GM12878 (cell line): Measurements from ENCODE around the gene CCDC9B. TPM values are rescaled to one million over a fixed set of nuclear protein-coding genes. Genes with fewer than 3 reads are reported as not detected.
A peak's percentile ranks its signal among the peaks of the same experiment; 100 is the strongest.

Source experiments
- ATAC-seq: fragments of 200-7000 bp; cut with Tn5 transposase; 3 replicates; pipeline ENCODE4 v1.9.1; 2020; ENCODE audit warnings: mild to moderate bottlenecking, moderate library complexity
- BruUV-seq: library from RNA; stranded (reverse); fragments of 400-500 nt; replicated peaks from 2 replicates; lab custom pipeline; 2021; lab: Mats Ljungman, UMichigan
- CTCF ChIA-PET: fragments of 300-600 bp; sonication (Branson Sonifier 250); formaldehyde crosslinking; extraction: SDS; loops from one replicate; lab custom pipeline; 2021; ENCODE audit warnings: inconsistent platforms; lab: Yijun Ruan, JAX
- POLR2A ChIA-PET: fragments of 350-600 bp; formaldehyde crosslinking; extraction: SDS; loops from one replicate; lab custom pipeline; 2021; ENCODE audit warnings: inconsistent platforms; lab: Charles Lee
- RAD21 ChIA-PET: fragments of 300-600 bp; sonication (Branson Sonifier 250); formaldehyde crosslinking; loops from one replicate; lab custom pipeline; 2023; ENCODE audit warnings: antibody characterized with exemption; ENCODE audit not compliant: unreplicated experiment; lab: Charles Lee
- SMC1A ChIA-PET: fragments of 300-600 bp; sonication (Branson Sonifier 250); formaldehyde crosslinking; loops from one replicate; lab custom pipeline; 2023; ENCODE audit not compliant: unreplicated experiment, uncharacterized antibody; lab: Charles Lee
- DNase-seq: peaks from one replicate; pipeline ENCODE4 v3.0.0-alpha.2; 2011; ENCODE audit warnings: low read depth, low spot score
- FAIRE-seq: peaks from 3 replicates; lab custom pipeline; 2011; peaks lifted over from hg19 to GRCh38; lab: Jason Lieb, UNC
- H2AFZ ChIP-seq: 2 replicates; pipeline ENCODE4 v1.6.0; 2011; ENCODE audit warnings: low read depth, low read length, control low read depth; ENCODE audit not compliant: control insufficient read depth
- H3K27ac ChIP-seq: 2 replicates; pipeline ENCODE4 v1.5.1; 2011; ENCODE audit warnings: control low read depth; ENCODE audit not compliant: control insufficient read depth, insufficient read depth
- H3K27me3 ChIP-seq, 2 experiments: replicated peaks in 1 of 2; 2 replicates each; pipeline versions ENCODE4 v1.6.0 to v1.6.1; 2011; ENCODE audit warnings: low read length in 1 of 2; ENCODE audit not compliant: control insufficient read depth in 2 of 2, insufficient read depth in 2 of 2
- H3K36me3 ChIP-seq, 2 experiments: 2 replicates each; pipeline ENCODE4 v1.5.1; 2011; ENCODE audit warnings: low read length in 1 of 2; ENCODE audit not compliant: control insufficient read depth in 2 of 2, insufficient read depth in 2 of 2
- H3K4me1 ChIP-seq: 2 replicates; pipeline ENCODE4 v1.6.1; 2011; ENCODE audit warnings: mild to moderate bottlenecking, low read length, moderate library complexity, mixed read lengths; ENCODE audit not compliant: control insufficient read depth, insufficient read depth
- H3K4me2 ChIP-seq: 2 replicates; pipeline ENCODE4 v1.6.0; 2011; ENCODE audit warnings: control low read depth; ENCODE audit not compliant: control insufficient read depth, insufficient read depth
- H3K4me3 ChIP-seq: fragments of 200-600 bp; sonication (generic); 2 replicates; pipeline ENCODE4 v1.5.1; 2016
- H3K79me2 ChIP-seq: 2 replicates; pipeline ENCODE4 v1.6.0; 2011; ENCODE audit warnings: low read length; ENCODE audit not compliant: control insufficient read depth, insufficient read depth
- H3K9ac ChIP-seq: 2 replicates; pipeline ENCODE4 v1.8.0; 2011; ENCODE audit warnings: low read length, control low read depth, mixed read lengths; ENCODE audit not compliant: control insufficient read depth, insufficient read depth
- H3K9me3 ChIP-seq: replicated peaks from 3 replicates; pipeline ENCODE4 v1.5.1; 2011; ENCODE audit warnings: mild to moderate bottlenecking, low read length; ENCODE audit not compliant: control insufficient read depth, insufficient read depth
- H4K20me1 ChIP-seq: 2 replicates; pipeline ENCODE4 v1.6.0; 2011; ENCODE audit not compliant: control insufficient read depth, insufficient read depth
- BRCA1 ChIP-seq: IDR thresholded peaks from 2 replicates; pipeline ENCODE4 v1.6.1; 2011; ENCODE audit warnings: low read depth, low read length, improper control_type of control experiment
- CHD2 ChIP-seq: IDR thresholded peaks from 2 replicates; pipeline ENCODE4 v1.6.1; 2011; ENCODE audit warnings: low read depth, low read length, improper control_type of control experiment, borderline replicate concordance
- MXI1 ChIP-seq: fragments of 150-350 bp; IDR thresholded peaks from 2 replicates; pipeline ENCODE4 v1.6.1; 2011; ENCODE audit warnings: low read depth, mild to moderate bottlenecking, inconsistent platforms, low read length, improper control_type of control experiment
- MYB ChIP-seq: fragments of 150-350 bp; IDR thresholded peaks from 2 replicates; pipeline ENCODE4 v1.6.1; 2014; ENCODE audit warnings: mild to moderate bottlenecking, low read depth, low read length, borderline replicate concordance
- POU2F2 ChIP-seq: IDR thresholded peaks from 3 replicates; pipeline ENCODE4 v1.6.1; 2011; ENCODE audit warnings: low read depth, mild to moderate bottlenecking, low read length, borderline replicate concordance
- RB1 ChIP-seq: fragments of 450-650 bp; formaldehyde crosslinking; IDR thresholded peaks from 2 replicates; pipeline ENCODE4 v1.6.1; 2017; ENCODE audit warnings: mild to moderate bottlenecking, borderline replicate concordance
- SREBF1 ChIP-seq: IDR thresholded peaks from 2 replicates; pipeline ENCODE4 v1.6.1; 2012; ENCODE audit warnings: mild to moderate bottlenecking, low read length
- WGBS: methylation state at CpG from one replicate; pipeline ENCODE4 v1.1.6; 2016; ENCODE audit warnings: low lambda C conversion rate; ENCODE audit not compliant: insufficient replicate concordance, insufficient coverage; ENCODE audit errors: missing lambda C conversion rate; 5-methylcytosine and 5-hydroxymethylcytosine counted together
- in situ Hi-C: fragments of 300-500 bp; cut with MboI; formaldehyde crosslinking; loops from 9 replicates; pipeline ENCODE4 v1.14.3; 2018; ENCODE audit warnings: mixed read lengths
- intact Hi-C: fragments of 100-400 bp; cut with micrococcal nuclease; formaldehyde crosslinking; loops from one replicate; pipeline ENCODE4 v1.14.2; 2022; ENCODE audit not compliant: unreplicated experiment
- polyA plus RNA-seq, 11 experiments: library from polyadenylated mRNA; depleted of rRNA in 4 of 11; unstranded in 6 of 11; stranded (reverse) in 5 of 11; fragments of >200 nt; fragmentation: Nextera tagmentation in 4 of 11; fragmentation: Illumina TruSeq in 1 of 11; extraction: Ambion mirVana in 4 of 11; extraction: Trizol in 1 of 11; gene quantifications; 1 replicate in 1 of 11; 2 replicates in 10 of 11; pipeline versions ENCODE4 v1.2.1 to v1.2.3, GENCODE V29; 2011 to 2016; ENCODE audit warnings: inconsistent platforms in 2 of 11, missing spikeins in 2 of 11, low read depth in 1 of 11
- total RNA-seq, 4 experiments: library from RNA; depleted of rRNA in 3 of 4; stranded (reverse); fragments of >200 nt in 3 of 4; fragmentation: Illumina TruSeq in 1 of 4; extraction: Trizol in 1 of 4; gene quantifications; 2 replicates each; pipeline versions ENCODE4 v1.2.1 to v1.2.3, GENCODE V29; 2013 to 2021
- TF ChIP-seq, protein P1 (sequence below): fragments of 450-650 bp; IDR thresholded peaks from 2 replicates; pipeline ENCODE4 v1.6.1; 2017; ENCODE audit warnings: mild to moderate bottlenecking
- TF ChIP-seq, protein P2 (sequence below): fragments of 450-650 bp; IDR thresholded peaks from 2 replicates; pipeline ENCODE4 v1.6.1; 2018; ENCODE audit warnings: borderline replicate concordance, mild to moderate bottlenecking; ENCODE audit not compliant: partially characterized antibody
- TF ChIP-seq, protein P3 (sequence below): fragments of 450-650 bp; IDR thresholded peaks from 2 replicates; pipeline ENCODE4 v1.6.1; 2016; ENCODE audit warnings: mild to moderate bottlenecking, moderate library complexity, borderline replicate concordance

CCDC9B gene
- total and polyA plus RNA-seq, 10 of the 15 experiments (the other 5 are each of a cell fraction or from before 2014, with no cell fraction given): 0.01 to 0.08 (median 0.03) TPM; not detected in 6

DNA sequence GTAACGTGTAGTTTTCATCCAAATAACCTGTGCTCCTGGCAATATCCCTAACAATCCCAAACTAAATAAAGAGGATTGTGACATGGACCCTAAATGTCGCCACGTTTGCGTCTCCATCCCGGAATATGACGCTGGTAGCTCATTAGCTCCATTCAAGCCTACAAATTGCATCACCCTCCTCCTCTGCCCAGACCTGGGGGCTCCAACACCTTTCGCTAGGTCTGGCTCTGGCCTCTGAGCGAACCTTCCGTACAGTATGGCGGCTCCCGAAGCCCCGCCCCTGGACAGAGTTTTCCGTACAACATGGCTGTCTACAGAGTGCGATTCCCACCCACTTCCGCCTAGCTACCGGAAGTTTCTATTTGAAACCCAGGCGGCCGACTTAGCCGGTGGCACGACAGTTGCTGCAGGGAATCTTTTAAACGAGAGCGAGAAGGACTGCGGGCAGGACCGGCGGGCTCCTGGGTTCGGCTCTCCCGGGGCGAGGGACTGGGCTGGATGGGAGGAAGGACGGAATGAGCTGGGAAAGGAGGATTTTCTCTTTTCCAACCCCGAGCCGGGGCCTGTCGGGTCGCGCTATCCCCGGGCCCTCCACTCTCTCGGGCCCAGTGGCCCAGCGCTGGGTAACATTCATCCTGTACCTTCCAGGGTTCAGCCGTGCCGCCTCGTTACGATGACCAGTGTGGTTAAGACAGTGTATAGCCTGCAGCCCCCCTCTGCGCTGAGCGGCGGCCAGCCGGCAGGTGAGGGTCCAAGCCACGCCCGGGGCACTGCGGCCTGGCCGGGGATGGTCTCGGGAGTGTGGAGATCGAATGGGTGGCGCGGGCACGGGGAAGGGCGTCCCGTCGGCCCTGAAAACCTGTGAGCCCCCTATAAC is 42.1 kb upstream of the CCDC9B start, which contains the start of gene KNSTRN (continued):
- no peak for TF ChIP-seq BRCA1
- no peak; the same call in 1 of the 2 replicates for TF ChIP-seq SREBF1

DNA sequence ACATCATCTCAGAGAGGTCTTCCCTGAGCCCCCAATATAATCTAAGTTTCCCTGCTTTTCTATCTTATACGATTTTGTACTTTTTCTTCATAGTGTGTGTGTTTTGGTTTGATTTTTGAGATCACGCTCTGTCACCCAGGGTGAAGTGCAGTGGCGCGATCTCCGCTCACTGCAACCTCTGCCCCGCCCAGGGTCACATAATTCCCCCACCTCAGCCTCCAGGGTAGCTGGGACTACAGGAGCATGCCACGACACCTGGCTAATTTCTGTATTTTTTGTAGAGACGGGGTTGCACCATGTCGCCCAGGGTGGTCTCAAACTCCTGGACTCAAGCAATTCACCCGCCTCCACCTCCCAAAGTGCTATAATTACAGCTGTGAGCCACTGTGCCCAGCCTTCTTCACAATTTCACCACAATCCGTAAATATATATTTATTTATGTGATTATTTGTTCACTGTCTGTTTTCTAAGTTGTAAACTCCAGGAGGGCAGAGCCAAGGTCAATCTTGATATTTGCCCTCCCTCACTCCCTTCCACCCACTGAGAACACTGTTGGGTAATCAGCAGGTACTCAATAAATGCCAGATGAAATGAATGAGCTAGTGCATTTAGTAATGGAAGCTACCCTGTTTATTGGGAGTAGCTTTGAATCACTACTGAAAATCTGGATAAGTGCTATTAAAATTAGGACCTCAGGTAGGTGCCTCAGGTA is 41.2 kb upstream of the CCDC9B start:
- H3K79me2 ChIP-seq: peaks cover 24% of the 10 kb centered on the region
- FAIRE-seq: no peak
- SMC1A ChIA-PET: interaction anchor here (1.0 to 4.0 kb wide), 6 partner anchors 10 to 40 kb away, joined by 3 to 22 read pairs (median 6); partner anchors contain the start of gene IVD
- no peaks in the 10 kb centered on the region for H4K20me1 ChIP-seq
- no peak overlapping the region for H3K4me2 ChIP-seq
- H3K27me3 ChIP-seq: no peaks in the 10 kb centered on the region
- no peak overlapping the region for H3K4me3 ChIP-seq
- H3K9me3 ChIP-seq: no peaks in the 10 kb centered on the region
- H2AFZ ChIP-seq: peak overlapping the region; percentile 96
- no peak overlapping the region for H3K27ac ChIP-seq
- ATAC-seq: no peak
- no peak overlapping the region for H3K9ac ChIP-seq
- no TSS peak for BruUV-seq
- no peak for DNase-seq
- H3K36me3 ChIP-seq: peaks cover 3 to 7% of the 10 kb centered on the region in 2 experiments
- intact Hi-C loops: no loop called here
- in situ Hi-C loops: no loop called here
- peaks cover 3% of the 10 kb centered on the region; the same call in 1 of the 2 replicates for H3K4me1 ChIP-seq
- POLR2A ChIA-PET: interaction anchor here (1.0 to 2.1 kb wide), 3 partner anchors 11 to 25 kb away, joined by 3 to 8 read pairs (median 5); no protein-coding TSS in a partner anchor
- RAD21 ChIA-PET: interaction anchor here (0.7 to 1.2 kb wide), 3 partner anchors 22 to 58 kb away, joined by 3 to 7 read pairs (median 3); no protein-coding TSS in a partner anchor
- CTCF ChIA-PET: interaction anchor here (1.0 to 2.3 kb wide), 7 partner anchors 14 to 59 kb away, joined by 3 to 8 read pairs (median 3); no protein-coding TSS in a partner anchor
- 59% methylated on average over 11 of the region's 11 CpGs for whole genome bisulfite sequencing
- TF ChIP-seq, protein P1, sequence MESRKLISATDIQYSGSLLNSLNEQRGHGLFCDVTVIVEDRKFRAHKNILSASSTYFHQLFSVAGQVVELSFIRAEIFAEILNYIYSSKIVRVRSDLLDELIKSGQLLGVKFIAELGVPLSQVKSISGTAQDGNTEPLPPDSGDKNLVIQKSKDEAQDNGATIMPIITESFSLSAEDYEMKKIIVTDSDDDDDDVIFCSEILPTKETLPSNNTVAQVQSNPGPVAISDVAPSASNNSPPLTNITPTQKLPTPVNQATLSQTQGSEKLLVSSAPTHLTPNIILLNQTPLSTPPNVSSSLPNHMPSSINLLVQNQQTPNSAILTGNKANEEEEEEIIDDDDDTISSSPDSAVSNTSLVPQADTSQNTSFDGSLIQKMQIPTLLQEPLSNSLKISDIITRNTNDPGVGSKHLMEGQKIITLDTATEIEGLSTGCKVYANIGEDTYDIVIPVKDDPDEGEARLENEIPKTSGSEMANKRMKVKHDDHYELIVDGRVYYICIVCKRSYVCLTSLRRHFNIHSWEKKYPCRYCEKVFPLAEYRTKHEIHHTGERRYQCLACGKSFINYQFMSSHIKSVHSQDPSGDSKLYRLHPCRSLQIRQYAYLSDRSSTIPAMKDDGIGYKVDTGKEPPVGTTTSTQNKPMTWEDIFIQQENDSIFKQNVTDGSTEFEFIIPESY: no peak
- TF ChIP-seq BRCA1 (no peak), RB1 (no peak), MYB (no peak), MXI1 (no peak), POU2F2 (no peak), CHD2 (no peak)
- TF ChIP-seq, protein P2, sequence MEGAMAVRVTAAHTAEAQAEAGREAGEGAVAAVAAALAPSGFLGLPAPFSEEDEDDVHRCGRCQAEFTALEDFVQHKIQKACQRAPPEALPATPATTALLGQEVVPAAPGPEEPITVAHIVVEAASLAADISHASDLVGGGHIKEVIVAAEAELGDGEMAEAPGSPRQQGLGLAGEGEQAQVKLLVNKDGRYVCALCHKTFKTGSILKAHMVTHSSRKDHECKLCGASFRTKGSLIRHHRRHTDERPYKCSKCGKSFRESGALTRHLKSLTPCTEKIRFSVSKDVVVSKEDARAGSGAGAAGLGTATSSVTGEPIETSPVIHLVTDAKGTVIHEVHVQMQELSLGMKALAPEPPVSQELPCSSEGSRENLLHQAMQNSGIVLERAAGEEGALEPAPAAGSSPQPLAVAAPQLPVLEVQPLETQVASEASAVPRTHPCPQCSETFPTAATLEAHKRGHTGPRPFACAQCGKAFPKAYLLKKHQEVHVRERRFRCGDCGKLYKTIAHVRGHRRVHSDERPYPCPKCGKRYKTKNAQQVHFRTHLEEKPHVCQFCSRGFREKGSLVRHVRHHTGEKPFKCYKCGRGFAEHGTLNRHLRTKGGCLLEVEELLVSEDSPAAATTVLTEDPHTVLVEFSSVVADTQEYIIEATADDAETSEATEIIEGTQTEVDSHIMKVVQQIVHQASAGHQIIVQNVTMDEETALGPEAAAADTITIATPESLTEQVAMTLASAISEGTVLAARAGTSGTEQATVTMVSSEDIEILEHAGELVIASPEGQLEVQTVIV: no peak
- TF ChIP-seq, protein P3, sequence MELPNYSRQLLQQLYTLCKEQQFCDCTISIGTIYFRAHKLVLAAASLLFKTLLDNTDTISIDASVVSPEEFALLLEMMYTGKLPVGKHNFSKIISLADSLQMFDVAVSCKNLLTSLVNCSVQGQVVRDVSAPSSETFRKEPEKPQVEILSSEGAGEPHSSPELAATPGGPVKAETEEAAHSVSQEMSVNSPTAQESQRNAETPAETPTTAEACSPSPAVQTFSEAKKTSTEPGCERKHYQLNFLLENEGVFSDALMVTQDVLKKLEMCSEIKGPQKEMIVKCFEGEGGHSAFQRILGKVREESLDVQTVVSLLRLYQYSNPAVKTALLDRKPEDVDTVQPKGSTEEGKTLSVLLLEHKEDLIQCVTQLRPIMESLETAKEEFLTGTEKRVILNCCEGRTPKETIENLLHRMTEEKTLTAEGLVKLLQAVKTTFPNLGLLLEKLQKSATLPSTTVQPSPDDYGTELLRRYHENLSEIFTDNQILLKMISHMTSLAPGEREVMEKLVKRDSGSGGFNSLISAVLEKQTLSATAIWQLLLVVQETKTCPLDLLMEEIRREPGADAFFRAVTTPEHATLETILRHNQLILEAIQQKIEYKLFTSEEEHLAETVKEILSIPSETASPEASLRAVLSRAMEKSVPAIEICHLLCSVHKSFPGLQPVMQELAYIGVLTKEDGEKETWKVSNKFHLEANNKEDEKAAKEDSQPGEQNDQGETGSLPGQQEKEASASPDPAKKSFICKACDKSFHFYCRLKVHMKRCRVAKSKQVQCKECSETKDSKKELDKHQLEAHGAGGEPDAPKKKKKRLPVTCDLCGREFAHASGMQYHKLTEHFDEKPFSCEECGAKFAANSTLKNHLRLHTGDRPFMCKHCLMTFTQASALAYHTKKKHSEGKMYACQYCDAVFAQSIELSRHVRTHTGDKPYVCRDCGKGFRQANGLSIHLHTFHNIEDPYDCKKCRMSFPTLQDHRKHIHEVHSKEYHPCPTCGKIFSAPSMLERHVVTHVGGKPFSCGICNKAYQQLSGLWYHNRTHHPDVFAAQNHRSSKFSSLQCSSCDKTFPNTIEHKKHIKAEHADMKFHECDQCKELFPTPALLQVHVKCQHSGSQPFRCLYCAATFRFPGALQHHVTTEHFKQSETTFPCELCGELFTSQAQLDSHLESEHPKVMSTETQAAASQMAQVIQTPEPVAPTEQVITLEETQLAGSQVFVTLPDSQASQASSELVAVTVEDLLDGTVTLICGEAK: no peak
